DOHH2 (cell line): ENCODE measurements around the gene ARMCX5.

Source experiments
- H3F3A ChIP-seq: fragments of 200-600 bp; sonication (generic), shearing (Covaris generic); 2 replicates; pipeline ENCODE4 v1.6.0; 2016; ENCODE audit warnings: antibody characterized with exemption, mild to moderate bottlenecking; ENCODE audit not compliant: control insufficient read depth, insufficient read depth
- H3K27ac ChIP-seq: fragments of 200-600 bp; sonication (generic); 2 replicates; pipeline ENCODE4 v1.5.1; 2014; ENCODE audit warnings: low read depth, mild to moderate bottlenecking, low read length, moderate library complexity
- H3K27me3 ChIP-seq: fragments of 200-600 bp; sonication (generic); 2 replicates; pipeline ENCODE4 v1.6.1; 2014; ENCODE audit warnings: mild to moderate bottlenecking, low read length, mixed read lengths; ENCODE audit not compliant: control insufficient read depth
- H3K36me3 ChIP-seq: fragments of 200-600 bp; sonication (generic); 2 replicates; pipeline ENCODE4 v1.6.1; 2014; ENCODE audit warnings: mild to moderate bottlenecking, low read length, moderate library complexity, mixed read lengths; ENCODE audit not compliant: control insufficient read depth
- H3K4me1 ChIP-seq: fragments of 200-600 bp; sonication (generic); 2 replicates; pipeline ENCODE4 v1.6.1; 2014; ENCODE audit warnings: mild to moderate bottlenecking, low read length, mixed read lengths; ENCODE audit not compliant: control insufficient read depth
- H3K4me2 ChIP-seq: fragments of 200-600 bp; sonication (generic); 2 replicates; pipeline ENCODE4 v1.6.0; 2014; ENCODE audit warnings: mild to moderate bottlenecking, low read length, moderate library complexity
- H3K4me3 ChIP-seq: fragments of 200-600 bp; sonication (generic); 2 replicates; pipeline ENCODE4 v1.5.1; 2014; ENCODE audit warnings: mild to moderate bottlenecking, low read length, mixed read lengths
- H3K79me2 ChIP-seq: fragments of 200-600 bp; sonication (generic); 2 replicates; pipeline ENCODE4 v1.6.1; 2014; ENCODE audit warnings: mild to moderate bottlenecking, low read length, mixed read lengths; ENCODE audit not compliant: control insufficient read depth
- H3K9me2 ChIP-seq: fragments of 200-600 bp; sonication (generic); replicated peaks from 2 replicates; pipeline ENCODE4 v1.6.1; 2014; ENCODE audit warnings: mild to moderate bottlenecking, low read length, mixed read lengths; ENCODE audit not compliant: control insufficient read depth
- H3K9me3 ChIP-seq: fragments of 200-600 bp; sonication (generic); 2 replicates; pipeline ENCODE4 v1.6.1; 2014; ENCODE audit warnings: antibody characterized with exemption, low read length, mixed read lengths; ENCODE audit not compliant: control insufficient read depth, insufficient read depth
- H4K20me1 ChIP-seq: fragments of 200-600 bp; sonication (generic); 2 replicates; pipeline ENCODE4 v1.6.0; 2014; ENCODE audit warnings: low read depth, mild to moderate bottlenecking, antibody characterized with exemption, low read length, moderate library complexity; ENCODE audit not compliant: control insufficient read depth, insufficient read depth
- CTCF ChIP-seq: fragments of 200-600 bp; sonication (generic); IDR thresholded peaks from one replicate; pipeline ENCODE4 v1.5.1; 2014; ENCODE audit warnings: antibody characterized with exemption, mild to moderate bottlenecking, low read depth, low read length; ENCODE audit not compliant: poor library complexity, severe bottlenecking
- EZH2phosphoT487 ChIP-seq: fragments of 200-600 bp; sonication (generic); IDR thresholded peaks from 2 replicates; pipeline ENCODE4 v1.6.1; 2017; ENCODE audit warnings: borderline replicate concordance, mild to moderate bottlenecking, antibody characterized with exemption, low read length, moderate library complexity, mixed read lengths

The ARMCX5 gene

GRCh38 chrX:102604327-102604726, 5.0 kb downstream of the ARMCX5 start:
- H3K27me3 ChIP-seq, result no peaks in the 10 kb centered on the region
- no peak overlapping the region for H3K27ac ChIP-seq
- H3K79me2 ChIP-seq, result no peaks in the 10 kb centered on the region
- H3K4me1 ChIP-seq, result no peaks in the 10 kb centered on the region
- no peak overlapping the region for H3K4me2 ChIP-seq
- no peaks in the 10 kb centered on the region for H3K36me3 ChIP-seq
- H3F3A ChIP-seq, result no peaks in the 10 kb centered on the region
- no peaks in the 10 kb centered on the region for H4K20me1 ChIP-seq
- H3K9me2 ChIP-seq, result no peaks in the 10 kb centered on the region
- no peaks in the 10 kb centered on the region for H3K9me3 ChIP-seq
- no peak for TF ChIP-seq EZH2phosphoT487
- no peak for TF ChIP-seq CTCF
- no peak overlapping the region for H3K4me3 ChIP-seq

GRCh38 chrX:102606115-102606514, 6.8 kb downstream of the ARMCX5 start:
- Histone ChIP-seq H3K36me3 (no peaks in the 10 kb centered on the region), H3K9me3 (no peaks in the 10 kb centered on the region), H3K27ac (no peak overlapping the region), H3K4me2 (no peak overlapping the region), H3K4me3 (no peak overlapping the region), H3F3A (no peaks in the 10 kb centered on the region), H3K27me3 (no peaks in the 10 kb centered on the region), H4K20me1 (no peaks in the 10 kb centered on the region), H3K79me2 (no peaks in the 10 kb centered on the region), H3K4me1 (no peaks in the 10 kb centered on the region), H3K9me2 (no peaks in the 10 kb centered on the region)
- no peak for TF ChIP-seq CTCF
- no peak for TF ChIP-seq EZH2phosphoT487

GRCh38 chrX:102610905-102611304, 11.6 kb downstream of the ARMCX5 start:
- Histone ChIP-seq H3K4me1 (no peaks in the 10 kb centered on the region), H3K79me2 (no peaks in the 10 kb centered on the region), H3K27ac (no peak overlapping the region), H3K27me3 (no peaks in the 10 kb centered on the region), H3K4me2 (no peak overlapping the region), H3K36me3 (no peaks in the 10 kb centered on the region), H4K20me1 (no peaks in the 10 kb centered on the region), H3K9me3 (no peaks in the 10 kb centered on the region), H3K4me3 (no peak overlapping the region), H3K9me2 (no peaks in the 10 kb centered on the region), H3F3A (no peaks in the 10 kb centered on the region)
- TF ChIP-seq EZH2phosphoT487, result no peak
- TF ChIP-seq CTCF, result no peak

GRCh38 chrX:102624105-102624504, 24.8 kb downstream of the ARMCX5 start:
- Histone ChIP-seq H3K4me3 (no peak overlapping the region), H3K4me2 (no peak overlapping the region), H4K20me1 (no peaks in the 10 kb centered on the region), H3K9me2 (no peaks in the 10 kb centered on the region), H3K4me1 (no peaks in the 10 kb centered on the region), H3K79me2 (no peaks in the 10 kb centered on the region), H3K27me3 (no peaks in the 10 kb centered on the region), H3K9me3 (no peaks in the 10 kb centered on the region), H3F3A (no peaks in the 10 kb centered on the region), H3K27ac (no peak overlapping the region), H3K36me3 (no peaks in the 10 kb centered on the region)
- no peak for TF ChIP-seq CTCF
- TF ChIP-seq EZH2phosphoT487, result no peak
